ENCODE measurements around the gene BPIFB2. TPM values are rescaled to one million over a fixed set of nuclear protein-coding genes. Genes with fewer than 3 reads are reported as not detected.

BPIFB2 gene
- polyA plus RNA-seq, 1 donor, result not detected

DNA sequence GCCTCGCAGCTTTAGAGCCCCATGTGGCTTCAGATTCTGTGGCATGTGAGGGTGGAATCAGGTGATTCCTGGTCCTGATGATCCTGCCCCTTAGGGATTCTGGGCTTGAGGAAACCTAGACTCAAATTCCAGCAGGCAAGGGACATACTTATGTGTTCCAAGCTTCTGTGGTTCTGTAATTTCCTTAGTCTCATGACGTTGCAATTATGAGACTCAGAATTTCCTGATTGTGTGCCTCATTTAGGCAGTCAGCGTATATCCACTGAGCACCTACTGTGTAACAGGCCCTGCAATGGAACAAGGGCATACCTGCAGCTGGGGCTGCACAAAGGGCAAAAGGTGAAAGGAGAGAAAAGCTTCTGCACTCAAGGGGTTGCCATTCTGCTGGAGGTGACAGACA, 60.3 kb downstream of the BPIFB2 start:
- DNase-seq (ENCODE audit: low read depth), result no peak

DNA sequence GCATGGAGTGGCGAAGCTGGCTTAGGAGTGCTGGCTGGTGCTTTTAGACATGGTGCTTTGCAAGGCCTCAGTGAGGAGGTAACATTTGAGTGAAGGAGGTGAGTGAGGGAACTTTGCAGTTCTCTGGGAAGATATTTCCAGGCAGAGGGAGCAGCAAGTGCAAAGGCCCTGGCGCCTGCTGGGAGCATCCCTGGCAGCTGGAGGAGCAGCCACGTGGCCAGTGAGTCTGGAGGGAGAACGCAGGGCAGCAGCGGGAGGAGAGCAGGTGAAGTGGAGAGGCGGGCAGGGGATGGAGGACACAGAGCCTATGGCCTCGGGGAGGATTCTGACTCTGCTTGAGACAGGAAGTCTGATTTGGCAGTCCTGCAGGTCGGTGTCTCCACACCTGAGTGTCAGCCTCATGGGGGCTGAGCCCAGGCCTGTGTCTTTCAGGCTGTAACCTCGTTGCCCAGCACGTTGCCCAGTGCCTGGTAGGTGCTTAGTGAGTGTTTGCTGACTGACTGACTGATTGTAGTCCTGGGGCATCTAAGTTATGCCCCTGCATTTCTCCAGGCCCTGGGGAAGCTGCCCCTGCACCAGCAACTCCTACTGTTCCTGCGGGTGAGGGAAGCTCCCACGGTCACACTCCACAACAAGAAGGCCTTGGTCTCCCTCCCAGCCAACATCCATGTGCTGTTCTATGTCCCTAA, 60.9 kb downstream of the BPIFB2 start:
- no peak for DNase-seq (ENCODE audit: low read depth)

DNA sequence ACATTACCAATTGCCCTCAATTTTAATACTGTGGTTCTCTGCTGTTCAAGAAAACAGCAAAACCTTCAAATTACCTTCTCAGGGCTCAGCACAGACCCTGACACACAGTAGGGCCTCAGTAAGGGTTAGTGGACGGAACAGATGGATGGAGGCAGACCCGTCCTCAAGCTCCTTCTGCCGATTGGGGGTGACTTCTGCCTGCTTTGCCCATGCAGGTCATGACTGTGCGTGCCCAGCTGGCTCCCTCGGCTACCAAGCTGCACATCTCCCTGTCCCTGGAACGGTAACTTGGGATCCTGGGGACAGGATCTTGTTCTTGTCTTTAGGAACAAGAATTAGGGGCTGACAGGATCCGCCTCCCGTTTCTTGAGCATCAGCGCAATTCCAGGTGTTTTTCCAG, 62.2 kb downstream of the BPIFB2 start:
- DNase-seq (ENCODE audit: low read depth), result no peak

DNA sequence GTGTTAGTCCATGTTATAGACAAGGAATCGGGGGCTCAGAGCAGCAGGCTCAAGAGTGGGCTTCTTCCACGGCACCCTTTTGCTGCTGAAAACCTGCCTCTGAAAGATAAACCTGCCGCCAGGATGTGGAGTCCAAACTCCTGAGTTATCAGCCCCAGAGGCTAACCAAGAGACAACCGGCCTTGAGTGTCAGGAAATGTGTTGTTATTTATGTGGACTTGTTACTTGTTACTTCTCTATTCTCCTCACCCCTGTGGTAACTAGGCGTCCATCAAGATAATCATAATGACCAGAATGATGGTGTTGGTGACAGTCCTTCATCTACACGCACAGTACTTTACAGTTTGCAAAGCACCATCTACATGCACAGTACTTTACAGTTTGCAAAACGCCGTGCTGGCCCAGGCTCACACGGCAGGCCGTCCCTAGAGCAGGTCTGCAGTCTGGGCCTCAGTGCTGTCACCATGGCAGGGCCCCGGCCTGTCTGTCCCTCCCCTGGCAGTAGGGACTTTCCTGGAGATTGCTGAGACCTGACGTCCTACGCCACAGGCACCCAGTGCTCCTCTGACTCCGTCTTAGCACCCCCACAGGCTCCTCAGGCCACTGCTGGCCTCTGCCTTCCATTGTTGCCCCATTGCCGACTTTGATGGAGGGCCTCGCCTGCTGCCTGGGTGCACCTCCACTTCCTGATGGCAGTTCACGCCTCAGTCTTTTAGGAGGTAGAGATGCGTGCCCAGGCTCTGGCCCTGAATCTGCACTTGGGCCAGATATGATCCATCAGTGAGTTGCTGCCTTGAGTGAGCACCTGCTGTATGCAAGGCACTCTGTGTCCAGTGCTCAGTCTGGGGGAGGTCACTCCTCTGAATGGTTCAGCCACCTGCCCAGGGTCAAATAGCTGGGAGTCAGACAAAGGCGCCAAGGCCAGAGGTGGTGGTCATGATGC, 62.9 kb downstream of the BPIFB2 start:
- DNase-seq (ENCODE audit: low read depth), result no peak

DNA sequence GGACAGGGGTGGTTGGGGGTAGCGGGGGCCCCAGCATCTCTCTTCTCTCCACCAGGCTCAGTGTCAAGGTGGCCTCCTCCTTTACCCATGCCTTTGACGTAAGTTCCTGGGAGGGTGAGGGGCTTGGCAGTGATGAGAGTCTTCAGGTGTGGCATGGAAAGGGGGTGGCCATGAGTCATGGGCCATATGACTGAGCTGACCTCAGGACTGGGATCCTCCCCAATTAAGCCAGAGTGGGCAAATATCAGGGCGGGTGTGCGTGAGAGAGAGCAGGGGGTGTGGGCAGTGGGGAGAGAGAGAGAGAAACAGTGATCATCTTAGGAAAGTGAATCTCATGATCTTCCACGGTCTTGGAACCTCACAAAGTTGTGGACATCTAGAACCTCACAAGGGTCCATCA, 63.7 kb downstream of the BPIFB2 start:
- DNase-seq (ENCODE audit: low read depth), result no peak

DNA sequence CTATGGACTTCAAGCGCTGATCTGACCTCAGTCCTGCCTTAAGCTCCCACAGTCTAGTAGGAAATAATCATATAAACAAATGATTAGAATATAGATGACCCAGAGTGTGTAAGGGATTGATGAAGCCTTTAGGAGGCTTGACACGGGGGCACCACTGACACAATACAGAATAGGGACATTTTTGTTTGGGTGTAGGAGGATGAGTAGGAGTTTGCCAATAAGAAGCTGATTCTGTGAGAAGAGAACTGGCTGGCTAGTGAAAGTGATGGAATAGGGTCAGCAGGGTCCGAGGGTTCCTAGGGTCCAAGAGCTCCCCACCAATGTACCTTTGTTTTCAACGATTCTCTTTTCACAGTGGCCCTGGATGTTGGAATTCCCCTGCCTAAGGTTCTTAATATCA, 64.9 kb downstream of the BPIFB2 start:
- DNase-seq (ENCODE audit: low read depth), result no peak

DNA sequence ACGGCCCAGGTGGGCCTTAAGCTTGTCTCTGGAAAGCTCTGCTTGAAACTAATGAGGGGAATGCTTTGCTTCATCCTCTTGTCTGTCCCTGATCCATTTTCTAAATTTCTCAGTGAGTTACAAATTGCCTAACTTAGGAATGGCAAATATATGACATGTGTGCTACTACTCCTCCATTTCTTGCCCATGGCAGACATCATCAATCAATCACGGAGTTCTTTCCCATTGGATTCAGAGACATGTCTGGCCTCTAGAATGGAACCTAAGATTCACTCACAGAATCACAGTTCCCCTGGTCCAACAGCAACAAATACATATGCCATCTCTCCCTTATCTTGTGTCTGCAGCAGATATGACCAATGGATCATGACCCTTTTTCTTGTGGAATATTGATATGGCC, 65.3 kb downstream of the BPIFB2 start:
- DNase-seq (ENCODE audit: low read depth), result no peak

Other genes starting within 250 kb of the BPIFB2 start
- 3.7 TPM for gene DNMT3B, start 245.3 kb upstream of the BPIFB2 start, polyA plus RNA-seq (ENCODE audit: insufficient read length)
- 134 TPM for gene MAPRE1, start 187.8 kb upstream of the BPIFB2 start, polyA plus RNA-seq (ENCODE audit: insufficient read length)
- 0.24 TPM for gene EFCAB8, start 148.8 kb upstream of the BPIFB2 start, polyA plus RNA-seq (ENCODE audit: insufficient read length)
- not detected for gene SUN5, start 3.3 kb upstream of the BPIFB2 start, polyA plus RNA-seq (ENCODE audit: insufficient read length)
- gene BPIFB6, start 23.9 kb downstream of the BPIFB2 start, polyA plus RNA-seq (ENCODE audit: insufficient read length), result not detected
- gene BPIFB3, start 46.2 kb downstream of the BPIFB2 start, polyA plus RNA-seq (ENCODE audit: insufficient read length), result not detected
- 0.29 TPM for gene BPIFB4, start 71.9 kb downstream of the BPIFB2 start, polyA plus RNA-seq (ENCODE audit: insufficient read length)
- not detected for gene BPIFA2, start 160.5 kb downstream of the BPIFB2 start, polyA plus RNA-seq (ENCODE audit: insufficient read length)
- not detected for gene BPIFA3, start 209.6 kb downstream of the BPIFB2 start, polyA plus RNA-seq (ENCODE audit: insufficient read length)
- gene BPIFA1, start 228.3 kb downstream of the BPIFB2 start, polyA plus RNA-seq (ENCODE audit: insufficient read length), result not detected